ENCODE data around the gene UBE2R2.
"Not testable (repeated sequence)": the region's sequence is repeated elsewhere in the genome, so short reads cannot be mapped to it uniquely, and the experiment has no call there.

The UBE2R2 gene

DNA sequence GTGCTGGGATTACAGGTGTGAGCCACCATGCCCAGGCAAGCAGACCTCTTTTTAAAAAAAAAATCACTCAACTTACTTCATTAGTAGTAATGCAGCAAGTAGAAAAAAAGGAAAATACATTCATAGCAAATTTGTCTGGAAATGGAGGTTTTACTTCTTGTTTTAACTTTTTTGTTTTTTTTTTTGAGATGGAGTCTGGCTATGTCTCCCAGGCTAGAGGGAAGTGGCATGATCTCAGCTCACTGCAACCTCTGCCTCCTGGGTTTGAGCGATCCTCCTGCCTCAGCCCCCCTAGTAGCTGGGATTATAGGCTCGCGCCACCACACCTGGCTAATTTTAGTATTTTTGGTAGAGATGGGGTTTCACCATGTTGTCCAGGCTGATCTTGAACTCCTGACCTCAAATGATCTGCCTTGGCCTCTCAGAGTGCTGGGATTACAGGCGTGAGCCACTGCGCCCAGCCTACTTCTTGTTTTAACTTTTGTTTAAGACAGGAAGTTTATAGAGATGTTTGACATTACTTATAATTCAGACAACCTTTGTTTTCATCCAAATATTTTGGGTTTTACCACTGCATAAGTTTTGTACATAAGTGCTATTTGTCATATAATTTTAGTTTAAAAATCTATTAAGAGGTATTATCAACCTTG, 26.5 kb downstream of the UBE2R2 start:
- DNase-seq = no peak

DNA sequence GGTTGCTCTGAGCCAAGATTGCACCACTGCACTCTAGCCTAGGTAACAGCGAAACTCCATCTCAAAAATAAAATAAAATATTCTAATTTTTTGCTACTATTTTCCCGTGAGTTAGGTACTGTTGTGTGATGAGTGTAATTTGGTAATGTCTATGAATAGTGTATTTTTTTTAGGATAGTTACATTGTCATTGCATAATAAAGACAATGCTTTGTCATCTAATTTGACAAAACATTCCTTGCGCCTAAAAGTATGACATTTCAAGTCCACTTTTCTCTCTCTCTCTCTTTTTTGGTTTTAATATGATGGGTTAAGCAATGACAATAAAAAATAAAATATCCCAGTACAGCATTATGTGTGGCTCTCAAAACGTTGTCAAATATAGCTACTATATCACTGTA, 29.3 kb downstream of the UBE2R2 start:
- no peak for DNase-seq

DNA sequence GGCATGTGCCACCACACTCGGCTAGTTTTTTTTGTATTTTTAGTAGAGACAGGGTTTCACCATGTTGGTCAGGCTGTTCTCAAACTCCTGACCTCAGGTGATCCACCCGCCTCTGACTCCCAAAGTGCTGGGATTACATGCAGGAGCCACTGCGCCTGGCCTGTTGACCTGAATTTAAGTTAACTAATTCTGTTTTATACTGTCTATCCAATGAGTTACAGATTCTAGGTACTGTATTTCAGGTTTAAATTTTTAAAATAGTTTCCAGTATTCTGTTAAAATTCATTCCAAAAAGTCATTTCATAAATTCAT, 30.9 kb downstream of the UBE2R2 start:
- not testable (repeated sequence) for DNase-seq

DNA sequence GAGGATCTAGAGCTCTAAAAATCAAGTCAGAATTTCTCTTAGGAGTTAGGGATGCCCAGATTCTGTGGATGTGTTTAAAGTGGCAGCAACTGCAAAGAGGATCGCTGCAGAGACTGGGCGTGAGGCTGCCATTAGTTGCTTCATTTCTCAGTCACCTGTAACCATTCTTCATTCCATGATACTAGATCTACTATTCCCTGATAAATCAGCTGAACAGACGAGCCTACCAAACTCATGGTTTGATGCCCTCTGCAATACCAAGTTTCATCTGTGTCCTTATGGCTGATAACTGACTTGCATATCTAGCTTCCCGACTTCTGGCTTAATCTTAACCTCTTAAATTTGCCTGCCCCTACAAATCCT, 33.3 kb downstream of the UBE2R2 start:
- no peak for DNase-seq

DNA sequence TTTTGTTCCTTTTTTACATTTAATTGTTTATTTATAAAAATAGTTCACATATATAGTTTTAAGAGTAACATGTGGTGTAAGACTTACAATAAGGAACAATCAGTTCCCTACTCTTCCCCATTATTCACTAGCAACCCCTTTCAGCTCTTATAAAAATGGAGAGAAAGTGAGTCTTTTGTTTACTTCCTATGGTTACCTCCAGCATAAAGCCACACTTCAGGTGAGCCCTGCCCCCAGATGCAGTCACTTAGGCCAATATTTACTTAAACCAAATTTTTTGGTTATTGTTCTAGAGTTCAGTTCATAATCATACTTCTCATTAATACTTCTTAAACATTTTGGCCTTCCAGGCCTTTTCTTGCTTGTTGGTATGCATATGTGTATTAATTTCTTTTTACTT, 33.7 kb downstream of the UBE2R2 start:
- no peak for DNase-seq

DNA sequence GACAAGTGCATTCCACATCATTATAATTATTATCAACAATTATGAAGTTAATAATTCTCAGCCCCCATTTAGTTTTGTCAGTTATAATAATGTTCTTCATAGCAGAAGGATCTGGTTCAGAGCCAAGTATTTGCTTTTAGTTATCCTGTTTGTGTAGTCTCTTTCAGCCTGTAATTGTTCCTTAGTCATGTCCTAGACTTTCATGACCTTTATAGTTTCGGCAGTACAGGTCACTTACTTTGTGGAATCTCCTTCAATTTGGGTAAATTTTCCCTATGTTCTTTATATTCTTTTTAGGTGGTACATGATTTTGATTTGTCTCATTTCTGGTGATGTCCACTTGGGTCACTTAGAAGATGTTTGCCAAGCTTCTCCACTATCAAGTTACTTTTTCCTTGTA, 34.3 kb downstream of the UBE2R2 start:
- DNase-seq = no peak

DNA sequence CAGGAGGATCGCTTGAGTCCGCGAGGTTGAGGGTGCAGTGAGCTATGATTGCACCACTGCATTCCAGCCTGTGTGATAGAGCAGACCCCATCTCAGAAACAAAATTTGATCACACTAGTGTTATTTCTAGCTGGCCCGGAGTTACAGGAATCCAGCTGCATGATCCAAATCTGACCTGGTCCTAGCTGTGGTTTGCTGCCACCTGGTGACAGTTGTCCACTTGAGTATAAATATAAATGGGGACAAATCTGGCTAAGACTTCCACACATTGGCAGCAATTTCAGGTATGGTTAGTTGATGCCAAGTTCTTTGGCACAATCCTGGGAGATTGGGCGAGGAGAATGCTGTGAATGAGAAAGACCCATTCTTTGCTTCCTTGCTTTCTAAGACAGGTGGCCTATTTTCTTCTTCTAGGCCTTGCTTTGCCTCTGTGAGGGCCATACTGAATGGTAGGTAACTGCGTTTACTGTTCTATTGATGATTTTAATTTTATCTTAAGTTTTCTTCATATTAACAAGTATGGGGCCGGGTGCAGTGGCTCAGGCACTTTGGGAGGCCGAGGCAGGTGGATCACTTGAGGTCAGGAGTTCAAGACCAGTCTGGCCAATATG, 35.4 kb downstream of the UBE2R2 start:
- DNase-seq = peak; percentile 39

DNA sequence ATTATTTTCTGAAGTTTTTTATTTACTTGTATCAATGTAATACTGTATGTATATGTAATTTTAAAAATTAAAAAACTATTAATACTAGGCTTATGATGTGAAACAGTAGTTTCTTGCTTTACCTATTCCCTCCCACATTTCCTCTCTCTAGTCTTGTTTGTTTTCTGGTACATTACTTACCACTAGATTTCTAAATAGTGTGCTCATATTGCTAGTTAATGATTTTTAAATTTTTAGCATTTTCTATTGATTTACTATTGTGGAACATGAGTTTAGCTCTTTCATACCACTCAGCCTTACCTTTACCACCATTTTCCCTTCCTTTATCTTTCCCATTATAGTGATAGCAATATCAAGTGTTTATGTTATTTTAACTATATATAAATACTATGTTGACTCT, 39.3 kb downstream of the UBE2R2 start:
- no peak for DNase-seq

DNA sequence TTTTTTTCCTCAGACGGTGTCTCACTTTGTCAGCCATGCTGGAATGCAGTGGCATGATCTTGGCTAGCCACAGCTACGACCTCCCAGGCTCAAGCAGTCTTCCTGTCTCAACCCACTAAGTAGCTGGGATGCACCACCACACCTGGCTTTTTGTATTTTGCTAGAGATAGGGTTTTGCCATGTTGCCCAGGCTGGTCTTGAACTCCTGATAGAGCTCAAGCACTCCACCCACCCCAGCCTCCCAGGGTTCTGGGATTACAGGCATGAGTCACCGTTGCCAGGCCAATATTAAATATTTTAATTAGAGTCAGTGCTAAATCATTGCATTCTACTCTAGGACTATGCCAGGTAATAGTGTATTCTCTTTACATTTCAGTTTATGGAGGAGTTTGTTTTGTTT, 41.5 kb downstream of the UBE2R2 start:
- no peak for DNase-seq

DNA sequence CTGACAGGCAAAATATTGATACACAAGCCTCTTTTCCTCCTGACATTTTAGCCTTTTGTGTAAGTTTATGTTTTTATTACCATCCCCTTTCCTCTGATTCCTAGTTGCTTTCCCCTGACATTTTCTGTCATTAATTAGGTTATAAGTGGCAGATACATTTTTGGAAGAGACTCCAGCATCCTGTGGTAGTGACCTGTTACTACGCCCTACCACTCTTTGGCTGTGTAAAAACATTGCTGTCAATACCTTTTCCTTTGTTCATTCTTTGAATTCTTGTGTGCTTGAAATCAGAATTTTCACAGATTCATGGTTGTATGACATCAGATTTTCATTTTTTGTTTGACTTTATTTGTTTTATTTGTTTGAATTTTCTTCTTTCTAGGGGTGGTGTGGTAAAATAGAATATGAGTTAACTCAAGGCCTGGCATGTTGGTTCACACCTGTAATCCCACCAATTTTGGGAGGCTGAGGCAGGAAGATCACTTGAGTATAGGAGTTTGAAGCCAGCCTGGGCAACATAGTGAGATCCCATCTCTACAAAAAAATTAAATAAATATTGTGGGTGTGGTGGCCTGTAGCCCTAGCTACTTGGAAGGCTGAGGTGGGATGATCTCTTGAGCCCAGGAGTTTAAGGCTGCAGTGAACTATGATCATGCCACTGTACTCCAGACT, 43.4 kb downstream of the UBE2R2 start:
- DNase-seq = no peak

DNA sequence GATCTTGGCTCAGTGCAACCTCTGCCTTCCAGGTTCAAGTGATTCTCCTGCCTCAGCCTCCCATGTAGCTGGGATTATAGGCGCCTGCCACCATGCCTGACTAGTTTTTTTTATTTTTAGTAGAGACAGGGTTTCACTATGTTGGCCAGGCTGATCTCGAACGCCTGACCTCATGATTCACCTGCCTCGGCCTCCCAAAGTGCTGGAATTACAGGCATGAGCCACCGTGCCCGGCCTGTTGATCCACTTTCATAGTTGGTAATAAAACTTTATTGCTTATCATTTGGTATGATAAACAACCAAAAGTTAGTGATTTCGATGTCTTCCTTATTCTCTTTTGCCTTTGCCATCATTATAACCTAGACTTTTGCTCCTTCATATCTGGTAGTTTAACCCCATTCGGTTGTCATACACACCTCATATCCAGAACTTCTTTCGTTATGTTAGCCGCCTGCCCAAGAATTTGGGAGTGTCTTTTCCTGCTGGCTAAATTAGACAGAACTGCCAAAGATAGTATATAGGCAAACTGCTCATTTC, 45.0 kb downstream of the UBE2R2 start:
- no peak for DNase-seq

DNA sequence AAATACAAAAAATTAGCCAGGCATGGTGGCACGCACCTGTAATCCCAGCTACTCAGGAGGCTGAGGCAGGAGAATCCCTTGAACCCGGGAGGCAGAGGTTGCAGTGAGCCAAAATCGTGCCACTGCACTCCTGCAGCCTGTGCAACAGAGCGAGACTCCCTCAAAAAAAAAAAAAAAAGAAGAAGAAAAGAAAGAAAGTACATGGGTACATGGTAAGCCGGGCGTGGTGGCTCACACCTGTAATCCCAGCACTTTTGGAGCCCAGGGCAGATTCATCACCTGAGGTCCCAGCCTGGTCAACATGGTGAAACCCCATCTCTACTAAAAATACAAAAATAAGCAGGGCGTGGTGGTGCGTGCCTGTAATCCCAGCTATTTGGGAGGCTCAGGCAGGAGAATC, 46.1 kb downstream of the UBE2R2 start:
- not testable (repeated sequence) for DNase-seq

DNA sequence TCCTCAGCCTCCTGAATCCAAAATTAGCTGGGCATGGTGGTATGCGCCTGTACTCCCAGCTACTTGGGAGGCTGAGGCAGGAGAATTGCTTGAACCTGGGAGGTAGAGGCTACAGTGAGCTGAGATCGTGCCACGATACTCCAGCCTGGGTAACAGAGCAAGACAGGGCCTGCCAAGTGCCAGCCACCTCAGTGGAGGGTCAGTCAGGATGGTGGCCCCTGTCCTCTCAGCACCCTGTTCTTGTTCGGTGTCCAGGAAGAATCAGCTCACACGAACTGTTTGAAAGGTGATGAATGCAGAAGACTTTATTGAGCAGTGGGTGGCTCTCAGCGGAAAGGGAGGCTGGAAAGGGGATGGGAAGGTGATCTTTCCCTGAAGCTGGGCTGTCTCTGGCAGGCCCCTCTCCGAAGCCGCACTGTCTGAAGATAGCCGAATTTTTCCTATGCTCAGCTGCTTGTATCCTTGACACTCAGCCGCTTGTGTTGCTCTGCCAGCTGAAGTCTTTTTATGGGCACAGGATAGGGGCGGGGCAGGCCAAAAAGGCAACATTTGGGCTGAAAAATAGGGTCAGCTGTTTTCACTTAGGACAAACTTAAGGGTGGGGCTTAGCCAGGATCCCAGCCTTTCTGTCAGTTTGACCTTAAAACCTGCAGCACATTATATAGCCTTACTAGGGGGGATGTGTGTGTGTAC, 50.9 kb downstream of the UBE2R2 start:
- no peak for DNase-seq

DNA sequence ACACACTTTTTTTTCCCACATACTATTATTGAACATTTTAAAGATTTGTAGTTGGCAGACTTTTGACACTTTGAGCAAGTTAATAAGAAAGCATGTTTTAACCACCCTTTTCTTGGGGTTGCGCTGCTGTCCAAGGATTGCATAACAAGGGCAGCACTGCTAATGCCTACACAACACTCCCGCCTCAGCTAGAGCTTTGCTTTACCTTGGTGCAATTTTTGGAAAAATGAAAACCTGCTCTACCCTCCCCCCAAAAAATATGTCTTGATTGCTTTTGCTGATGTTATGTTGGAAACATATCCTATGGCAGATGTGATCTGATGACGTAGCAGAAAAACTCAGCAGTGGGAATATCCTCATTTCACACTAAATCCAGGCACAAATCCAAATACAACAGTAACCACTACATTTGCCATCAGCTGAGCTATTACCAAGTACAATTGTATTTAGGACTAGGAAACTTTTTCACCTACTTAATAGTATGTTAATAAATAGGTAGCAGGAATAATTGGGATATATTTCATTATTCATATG, 51.5 kb downstream of the UBE2R2 start:
- DNase-seq = no peak

DNA sequence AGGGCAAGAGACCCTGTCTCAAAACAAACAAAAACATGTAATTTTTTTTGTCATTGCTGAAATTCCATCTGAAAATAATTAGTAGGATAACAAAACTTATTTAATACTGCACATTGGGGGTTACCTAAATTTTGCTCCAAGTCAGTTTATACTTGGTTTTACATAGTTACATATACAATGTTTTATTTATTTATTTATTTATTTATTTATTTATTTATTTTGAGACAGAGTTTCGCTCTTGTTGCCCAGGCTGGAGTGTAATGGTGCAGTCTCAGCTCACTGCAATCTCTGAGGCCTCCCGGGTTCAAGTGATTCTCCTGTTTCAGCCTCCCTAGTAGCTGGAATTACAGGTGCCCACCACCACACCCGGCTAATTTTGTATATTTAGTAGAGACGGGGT, 52.3 kb downstream of the UBE2R2 start:
- DNase-seq = not testable (repeated sequence)

DNA sequence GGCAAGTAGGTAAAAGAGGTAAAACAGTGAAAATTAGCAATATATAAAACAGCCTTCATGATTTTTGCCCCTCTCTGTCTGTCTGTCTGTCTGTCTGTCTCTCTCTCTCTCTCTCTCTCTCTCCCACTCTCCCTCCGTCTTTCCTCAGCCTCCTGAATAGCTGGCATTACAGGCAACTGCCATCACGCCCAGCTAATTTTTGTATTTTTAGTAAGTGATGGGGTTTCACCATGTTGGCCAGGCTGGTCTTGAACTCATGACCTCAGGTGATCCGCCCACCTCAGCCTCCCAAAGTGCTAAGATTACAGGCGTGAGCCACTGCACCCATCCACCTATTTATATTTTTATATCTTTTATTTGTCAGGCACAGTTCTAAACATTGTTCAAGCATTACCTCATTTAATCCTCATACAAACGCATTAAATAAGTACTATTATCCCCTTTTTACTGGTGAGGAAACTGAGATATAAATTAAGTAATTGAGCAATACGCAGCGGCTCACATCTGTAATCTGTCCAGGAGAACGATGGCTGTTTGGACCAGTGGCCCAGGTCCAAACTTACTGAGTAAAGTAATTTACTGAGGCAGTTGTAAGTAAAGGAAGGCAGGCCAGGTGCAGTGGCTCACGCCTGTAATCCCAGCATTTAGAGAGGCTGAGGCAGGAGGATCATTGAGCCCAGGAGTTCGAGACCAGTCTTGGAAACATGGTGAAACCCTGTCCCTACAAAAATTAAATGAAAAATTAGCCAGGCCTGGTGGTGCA, 60.9 kb downstream of the UBE2R2 start:
- DNase-seq = no peak

DNA sequence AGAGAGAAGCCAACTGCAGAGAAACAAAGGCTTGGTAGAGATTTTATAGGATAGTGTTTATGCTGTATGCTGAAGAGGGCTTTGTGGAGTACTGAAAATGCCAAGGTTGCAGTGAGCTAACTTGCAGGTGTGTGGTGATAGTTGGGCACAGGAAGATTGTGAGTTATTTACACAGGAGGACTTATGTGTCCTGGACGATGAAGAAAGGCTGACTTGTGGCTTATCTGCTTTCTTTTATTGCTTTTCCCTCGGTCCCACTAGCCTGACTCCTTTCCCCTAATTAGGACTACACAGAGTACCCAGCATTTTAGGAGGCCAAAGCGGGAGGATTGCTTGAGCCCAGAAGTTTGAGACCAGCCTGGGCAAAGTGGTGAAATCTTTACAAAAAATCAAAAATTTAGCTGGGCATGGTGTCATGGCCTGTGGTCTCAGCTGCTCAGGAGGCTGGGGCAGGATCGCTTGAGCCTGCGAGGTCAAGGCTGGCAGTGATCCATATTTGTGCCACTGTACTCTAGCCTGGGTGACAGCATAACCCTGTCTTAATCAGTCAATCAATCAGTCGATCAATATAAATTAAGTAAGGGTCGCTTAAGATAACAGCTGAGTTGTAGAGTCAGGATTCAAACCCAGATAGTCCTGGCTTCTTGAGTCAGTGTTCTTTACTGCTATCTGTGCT, 61.9 kb downstream of the UBE2R2 start:
- DNase-seq = no peak

DNA sequence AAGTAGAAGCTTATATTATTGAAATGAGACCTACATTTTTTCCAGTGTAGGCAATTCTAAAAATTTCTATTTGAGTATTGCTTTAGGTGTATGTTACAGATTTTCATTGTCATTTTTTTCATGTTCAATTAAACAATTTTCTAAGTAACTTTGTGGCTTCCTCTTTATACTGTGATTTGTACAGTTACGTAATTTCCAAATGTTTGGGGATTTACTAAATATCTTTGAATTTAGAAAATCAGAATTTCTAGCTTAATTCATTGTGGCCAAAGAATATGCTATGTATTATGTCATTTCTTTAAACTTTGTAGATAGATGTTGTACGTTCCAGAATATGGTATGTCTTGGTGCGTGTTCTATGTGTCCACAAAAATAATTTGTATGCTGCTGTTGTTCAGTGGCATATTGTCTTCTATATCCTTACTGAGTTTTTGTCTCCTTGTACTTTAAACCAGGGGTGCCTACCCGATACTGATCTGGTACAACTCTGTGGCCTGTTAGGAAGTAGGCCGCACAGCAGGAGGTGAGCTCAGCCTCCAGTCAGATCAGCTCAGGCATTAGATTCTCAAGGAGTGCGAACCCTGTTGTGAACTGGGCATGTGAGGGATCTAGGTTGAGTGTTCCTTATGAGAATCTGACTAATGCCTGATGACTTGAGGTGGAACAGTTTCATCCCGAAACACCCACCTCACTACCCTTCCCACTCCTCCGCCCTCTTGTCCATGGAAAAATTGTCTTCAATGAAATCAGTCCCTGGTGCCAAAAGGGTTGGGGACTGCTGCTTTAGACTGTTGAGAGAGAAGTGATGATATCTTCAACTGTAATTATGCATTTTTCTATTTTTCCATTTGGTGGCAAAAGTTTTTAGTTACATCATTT, 63.5 kb downstream of the UBE2R2 start:
- DNase-seq = no peak

DNA sequence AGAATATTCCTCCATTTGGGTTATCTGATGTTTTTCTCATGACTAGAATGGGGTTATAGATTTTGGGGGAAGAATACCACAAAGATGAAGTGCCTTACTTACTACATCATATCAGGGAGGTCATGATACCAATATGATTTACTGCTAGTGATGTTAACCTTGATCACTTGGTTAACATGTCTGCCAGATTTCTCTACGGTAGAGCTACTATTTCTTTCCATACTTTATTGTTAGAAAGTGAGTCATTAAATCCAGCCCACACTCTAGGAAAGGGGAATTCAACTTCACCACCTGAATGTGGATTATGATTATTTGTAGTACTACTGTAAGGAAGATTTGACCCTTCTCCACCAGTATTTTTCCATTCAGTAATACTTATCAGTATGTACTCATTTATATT, 64.7 kb downstream of the UBE2R2 start:
- no peak for DNase-seq

DNA sequence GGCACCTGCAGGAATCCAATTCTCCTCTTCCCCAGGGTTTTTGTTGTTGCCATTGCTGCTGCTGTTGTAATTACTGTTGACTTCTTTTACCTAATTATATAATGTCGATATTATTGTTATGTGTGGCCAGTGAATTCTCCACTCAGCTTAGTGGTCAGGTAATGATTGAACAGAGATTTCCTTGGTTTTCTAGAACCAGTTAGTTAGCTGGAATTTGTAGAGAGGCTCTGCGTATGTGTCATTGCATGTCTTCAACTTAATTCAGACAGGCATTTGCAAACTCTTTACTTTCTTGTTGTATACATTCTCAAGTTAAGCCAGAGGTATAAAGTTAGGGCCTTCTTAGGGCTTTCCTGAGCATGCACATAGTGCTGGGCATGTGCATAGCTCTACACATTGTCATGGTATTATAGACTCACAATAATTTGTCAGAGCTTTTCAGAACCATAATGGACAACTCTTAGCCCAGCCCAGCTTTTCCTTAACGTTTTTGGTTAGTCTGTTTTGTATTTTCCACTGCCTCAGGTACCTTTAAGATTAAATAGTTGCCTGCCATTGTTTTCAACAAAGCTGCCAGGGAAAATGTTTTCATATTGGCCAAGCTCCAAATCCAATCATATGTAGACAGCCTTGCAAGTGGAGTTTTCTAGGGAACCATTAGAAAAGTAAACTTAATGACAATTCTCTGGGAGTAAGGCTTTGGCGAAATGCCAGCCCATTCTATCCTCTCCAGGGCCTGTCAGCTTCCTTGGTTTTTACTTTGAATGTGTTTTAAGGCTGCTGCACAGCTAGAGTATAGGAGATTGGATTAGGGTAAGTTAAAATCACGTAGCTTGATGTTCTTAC, 68.1 kb downstream of the UBE2R2 start:
- DNase-seq = no peak
